Tibial nerve (tissue), 4 donors: Measurements from ENCODE around the gene RALBP1. TPM values are rescaled to one million over a fixed set of nuclear protein-coding genes. Genes with fewer than 3 reads are reported as not detected.

Source experiments
- DNase-seq, 2 donors: peaks; one replicate each; pipeline ENCODE4 v3.0.0-alpha.2; 2019; ENCODE audit warnings: low spot score in 2 of 2
- H3K27ac ChIP-seq, 4 donors: fragments of 200-600 bp; sonication (generic) in 3 of 4; one replicate each; pipeline ENCODE4 v1.5.1; 2017 to 2019; ENCODE audit warnings: mild to moderate bottlenecking in 1 of 4
- H3K27me3 ChIP-seq, 2 donors: fragments of 200-600 bp; sonication (generic) in 1 of 2; one replicate each; pipeline versions ENCODE4 v1.5.1 to v1.6.0; 2017 to 2019
- H3K36me3 ChIP-seq, 3 donors: fragments of 200-600 bp; sonication (generic); one replicate each; pipeline ENCODE4 v1.5.1; 2018 to 2019
- H3K4me1 ChIP-seq, 4 donors: fragments of 200-600 bp; sonication (generic) in 3 of 4; one replicate each; pipeline ENCODE4 v1.5.1; 2017 to 2019
- H3K4me3 ChIP-seq, 4 donors: fragments of 200-600 bp; sonication (generic) in 3 of 4; one replicate each; pipeline ENCODE4 v1.5.1; 2017 to 2019; ENCODE audit warnings: mild to moderate bottlenecking in 1 of 4, moderate library complexity in 1 of 4
- H3K9me3 ChIP-seq, 4 donors: fragments of 200-600 bp; sonication (generic) in 3 of 4; one replicate each; pipeline ENCODE4 v1.5.1; 2017 to 2019
- EP300 ChIP-seq, 2 donors: sonication (generic); formaldehyde crosslinking; IDR thresholded peaks; one replicate each; pipeline ENCODE4 v1.6.1; 2017; ENCODE audit warnings: antibody characterized with exemption in 2 of 2, mild to moderate bottlenecking in 1 of 2
- POLR2A ChIP-seq, 2 donors: fragments of 450-650 bp; IDR thresholded peaks; one replicate each; pipeline ENCODE4 v1.6.1; 2017; ENCODE audit warnings: antibody characterized with exemption in 2 of 2, mild to moderate bottlenecking in 2 of 2, moderate library complexity in 2 of 2
- WGBS, 2 donors: methylation state at CpG; one replicate each; pipeline ENCODE4 v1.1.5; 2018; 5-methylcytosine and 5-hydroxymethylcytosine counted together
- total RNA-seq, 4 donors: library from RNA; depleted of rRNA; stranded (reverse); fragments of >200 nt; gene quantifications; one replicate each; pipeline ENCODE4 v1.1.0, GENCODE V29; 2016
- TF ChIP-seq, protein P1 (sequence below), 5 experiments: fragments of 200-600 bp in 3 of 5; fragments of 450-650 bp in 2 of 5; sonication (generic) in 3 of 5; IDR thresholded peaks; one replicate each; pipeline ENCODE4 v1.5.1; 2016 to 2019; ENCODE audit warnings: antibody characterized with exemption in 5 of 5, mild to moderate bottlenecking in 3 of 5, moderate library complexity in 2 of 5

The RALBP1 gene
- total RNA-seq, 4 donors from 2014 or later: 93.3 to 118 (median 99.5) TPM

DNA sequence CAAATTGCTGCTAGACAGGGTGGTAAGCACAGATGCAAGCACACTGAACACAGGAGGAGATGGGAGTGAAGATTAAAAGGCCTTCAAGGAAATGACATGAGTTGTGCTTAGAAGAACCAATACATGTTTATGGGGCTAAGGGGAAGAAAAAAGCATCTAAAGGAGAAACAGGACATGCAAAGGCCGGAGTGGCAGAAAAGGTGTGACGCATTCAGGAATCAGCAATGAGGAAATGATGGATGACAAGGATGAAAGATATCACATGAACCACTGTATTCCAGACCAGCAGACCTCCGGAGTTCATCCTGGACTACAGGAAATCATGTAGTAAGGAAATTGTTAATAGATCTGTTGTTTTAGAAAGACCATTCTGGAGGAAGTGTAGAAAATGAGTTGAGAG lies 96.2 kb downstream of the RALBP1 start:
- peaks cover 0 to 59% (median 5%) of the 10 kb centered on the region in 3 donors for H3K36me3 ChIP-seq
- TF ChIP-seq EP300 (IDR thresholded peaks at IDR 0.05): no peak
- TF ChIP-seq POLR2A (IDR thresholded peaks at IDR 0.05): no peak
- TF ChIP-seq, protein P1, sequence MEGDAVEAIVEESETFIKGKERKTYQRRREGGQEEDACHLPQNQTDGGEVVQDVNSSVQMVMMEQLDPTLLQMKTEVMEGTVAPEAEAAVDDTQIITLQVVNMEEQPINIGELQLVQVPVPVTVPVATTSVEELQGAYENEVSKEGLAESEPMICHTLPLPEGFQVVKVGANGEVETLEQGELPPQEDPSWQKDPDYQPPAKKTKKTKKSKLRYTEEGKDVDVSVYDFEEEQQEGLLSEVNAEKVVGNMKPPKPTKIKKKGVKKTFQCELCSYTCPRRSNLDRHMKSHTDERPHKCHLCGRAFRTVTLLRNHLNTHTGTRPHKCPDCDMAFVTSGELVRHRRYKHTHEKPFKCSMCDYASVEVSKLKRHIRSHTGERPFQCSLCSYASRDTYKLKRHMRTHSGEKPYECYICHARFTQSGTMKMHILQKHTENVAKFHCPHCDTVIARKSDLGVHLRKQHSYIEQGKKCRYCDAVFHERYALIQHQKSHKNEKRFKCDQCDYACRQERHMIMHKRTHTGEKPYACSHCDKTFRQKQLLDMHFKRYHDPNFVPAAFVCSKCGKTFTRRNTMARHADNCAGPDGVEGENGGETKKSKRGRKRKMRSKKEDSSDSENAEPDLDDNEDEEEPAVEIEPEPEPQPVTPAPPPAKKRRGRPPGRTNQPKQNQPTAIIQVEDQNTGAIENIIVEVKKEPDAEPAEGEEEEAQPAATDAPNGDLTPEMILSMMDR (IDR thresholded peaks at IDR 0.05): no peak
- WGBS, 2 donors: 86 to 95% methylated on average over 3 of the region's 3 CpGs
- no peak for DNase-seq
- H3K4me3 ChIP-seq: no peak overlapping the region
- no peak overlapping the region for H3K27ac ChIP-seq
- H3K4me1 ChIP-seq: peaks cover 0 to 12% (median 2%) of the 10 kb centered on the region in 4 donors
- no peaks in the 10 kb centered on the region for H3K9me3 ChIP-seq
- no peaks in the 10 kb centered on the region for H3K27me3 ChIP-seq

DNA sequence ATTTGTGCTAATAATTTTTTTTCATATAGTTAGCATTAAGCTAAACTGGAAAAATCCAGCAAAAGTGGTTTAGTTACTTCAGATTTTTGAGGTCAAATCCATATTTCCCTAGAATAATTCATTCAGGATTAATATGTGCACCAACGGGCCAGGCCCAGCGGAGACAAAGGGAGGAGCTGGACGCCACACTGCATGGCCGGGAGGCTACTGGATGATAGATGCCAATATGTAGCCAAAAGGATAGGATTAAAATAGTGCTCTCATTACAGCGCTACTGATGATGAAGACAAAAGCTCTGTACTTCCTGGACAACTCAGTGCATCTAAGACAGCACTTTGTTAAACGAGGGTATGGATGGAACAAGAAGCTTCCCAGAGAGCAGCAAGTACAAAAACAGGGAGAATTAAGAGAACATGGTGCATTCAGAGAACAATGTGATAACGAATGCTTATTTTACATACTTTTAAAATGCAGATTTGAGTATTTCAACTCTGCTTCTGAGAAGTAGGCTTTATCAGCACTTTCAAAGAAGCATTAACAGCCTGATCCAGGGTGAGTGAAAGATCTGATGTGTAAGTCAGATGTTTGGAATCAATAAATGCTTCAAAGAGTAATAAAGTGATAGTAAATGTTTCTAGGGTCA lies 99.3 kb downstream of the RALBP1 start:
- no peak overlapping the region for H3K4me3 ChIP-seq
- TF ChIP-seq POLR2A (IDR thresholded peaks at IDR 0.05): no peak
- TF ChIP-seq, protein P1 (IDR thresholded peaks at IDR 0.05): no peak
- no peak for TF ChIP-seq EP300 (IDR thresholded peaks at IDR 0.05)
- no peaks in the 10 kb centered on the region for H3K27me3 ChIP-seq
- no peaks in the 10 kb centered on the region for H3K9me3 ChIP-seq
- WGBS, 2 donors: 78 to 80% methylated on average over 7 of the region's 7 CpGs
- no peak overlapping the region for H3K27ac ChIP-seq
- H3K4me1 ChIP-seq: peaks cover 0 to 12% (median 2%) of the 10 kb centered on the region in 4 donors
- peaks cover 0 to 51% (median 5%) of the 10 kb centered on the region in 3 donors for H3K36me3 ChIP-seq
- DNase-seq: no peak

DNA sequence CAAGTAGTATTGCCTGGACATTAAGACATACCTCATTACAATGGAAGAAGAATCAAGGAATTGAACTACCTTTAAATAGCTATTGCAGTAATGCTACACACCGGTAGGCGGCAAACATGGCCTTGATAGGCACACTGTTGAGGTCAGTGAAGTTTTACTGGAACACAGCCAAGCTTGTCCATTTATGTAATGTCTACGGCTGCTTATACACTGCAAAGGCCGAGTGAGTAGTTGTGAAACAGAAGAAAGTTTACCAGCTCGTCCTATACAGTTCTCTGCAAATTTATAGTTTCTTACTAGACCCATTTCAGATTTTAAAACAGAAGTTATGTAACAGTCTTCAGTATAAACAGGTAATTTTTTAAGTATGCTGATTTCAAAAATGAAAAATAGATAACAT lies 100.2 kb downstream of the RALBP1 start:
- Histone ChIP-seq H3K36me3 (peaks cover 0 to 51% (median 5%) of the 10 kb centered on the region in 3 donors), H3K27me3 (no peaks in the 10 kb centered on the region), H3K9me3 (no peaks in the 10 kb centered on the region), H3K4me3 (no peak overlapping the region), H3K27ac (peak overlapping the region in 2 of 4 donors; percentile 7 to 25), H3K4me1 (peaks cover 0 to 12% (median 2%) of the 10 kb centered on the region in 4 donors)
- TF ChIP-seq, protein P1 (IDR thresholded peaks at IDR 0.05): peak; percentile 65 to 83 (median 79)
- peak in 1 of 2 donors; percentile 80 for TF ChIP-seq EP300 (IDR thresholded peaks at IDR 0.05)
- no peak for TF ChIP-seq POLR2A (IDR thresholded peaks at IDR 0.05)
- peak; percentile 47 to 94 for DNase-seq
- WGBS, 2 donors: 3 to 9% methylated on average over 5 of the region's 5 CpGs

DNA sequence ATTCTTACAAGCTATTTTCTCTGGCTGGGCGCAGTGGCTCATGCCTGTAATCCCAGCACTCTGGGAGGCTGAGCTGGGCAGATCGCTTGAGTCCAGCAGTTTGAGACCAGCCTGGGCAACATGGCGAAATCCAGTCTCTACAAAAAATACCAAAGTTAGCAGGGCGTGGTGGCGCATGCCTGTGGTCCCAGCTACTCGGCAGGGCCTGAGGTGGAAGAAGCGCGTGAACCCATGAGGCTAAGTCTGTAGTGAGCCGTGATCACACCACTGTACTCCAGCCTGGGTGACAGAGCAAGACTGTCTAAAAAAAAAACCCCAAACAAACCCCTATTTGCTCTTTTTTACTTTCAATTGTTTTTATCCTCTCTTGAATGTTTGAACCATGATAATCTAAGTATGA lies 102.0 kb downstream of the RALBP1 start:
- H3K27ac ChIP-seq: no peak overlapping the region
- H3K27me3 ChIP-seq: no peaks in the 10 kb centered on the region
- TF ChIP-seq, protein P1 (IDR thresholded peaks at IDR 0.05): no peak
- peaks cover 0 to 12% (median 2%) of the 10 kb centered on the region in 4 donors for H3K4me1 ChIP-seq
- H3K4me3 ChIP-seq: no peak overlapping the region
- WGBS, 2 donors: 93 to 95% methylated on average over 9 of the region's 9 CpGs
- H3K9me3 ChIP-seq: no peaks in the 10 kb centered on the region
- DNase-seq: no peak
- peaks cover 0 to 51% (median 0%) of the 10 kb centered on the region in 3 donors for H3K36me3 ChIP-seq

DNA sequence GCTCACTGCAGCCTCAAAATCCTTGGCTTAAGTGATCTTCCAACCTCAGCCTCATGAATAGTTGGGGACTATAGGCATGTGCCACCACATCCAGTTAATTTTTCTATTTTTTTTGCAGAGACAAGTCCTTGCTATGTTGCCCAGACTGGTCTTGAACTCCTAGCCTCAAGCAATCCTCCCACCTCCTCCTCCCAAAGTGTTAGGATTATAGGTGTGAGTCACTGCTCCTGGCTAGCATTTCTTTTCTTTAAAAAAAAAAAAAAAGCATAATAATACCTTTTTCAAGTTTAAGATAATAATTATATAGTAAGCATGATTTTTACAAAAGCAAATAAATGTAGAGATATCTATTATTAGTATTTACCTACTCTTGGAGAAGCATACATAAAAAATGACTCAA lies 103.0 kb downstream of the RALBP1 start:
- Histone ChIP-seq H3K9me3 (no peaks in the 10 kb centered on the region), H3K27ac (no peak overlapping the region), H3K36me3 (peaks cover 0 to 57% (median 0%) of the 10 kb centered on the region in 3 donors), H3K4me3 (no peak overlapping the region), H3K4me1 (peaks cover 0 to 12% (median 2%) of the 10 kb centered on the region in 4 donors), H3K27me3 (no peaks in the 10 kb centered on the region)
- DNase-seq: no peak
- no peak for TF ChIP-seq POLR2A (IDR thresholded peaks at IDR 0.05)
- TF ChIP-seq, protein P1 (IDR thresholded peaks at IDR 0.05): no peak
- TF ChIP-seq EP300 (IDR thresholded peaks at IDR 0.05): no peak
